ENCODE results near the gene GLT6D1.

Gene GLT6D1

GRCh38 chr9:135582966-135583687 lies 56.2 kb downstream of the GLT6D1 start:
- DNase-seq: no peak

- DNase-seq: no peak
Observed at GRCh38 chr9:135582541-135582940, 56.8 kb downstream of the GLT6D1 start.

GRCh38 chr9:135581636-135582426 lies 57.5 kb downstream of the GLT6D1 start:
- no peak for DNase-seq

- no peak for DNase-seq
Observed at GRCh38 chr9:135580664-135581380, 58.5 kb downstream of the GLT6D1 start.

DNA sequence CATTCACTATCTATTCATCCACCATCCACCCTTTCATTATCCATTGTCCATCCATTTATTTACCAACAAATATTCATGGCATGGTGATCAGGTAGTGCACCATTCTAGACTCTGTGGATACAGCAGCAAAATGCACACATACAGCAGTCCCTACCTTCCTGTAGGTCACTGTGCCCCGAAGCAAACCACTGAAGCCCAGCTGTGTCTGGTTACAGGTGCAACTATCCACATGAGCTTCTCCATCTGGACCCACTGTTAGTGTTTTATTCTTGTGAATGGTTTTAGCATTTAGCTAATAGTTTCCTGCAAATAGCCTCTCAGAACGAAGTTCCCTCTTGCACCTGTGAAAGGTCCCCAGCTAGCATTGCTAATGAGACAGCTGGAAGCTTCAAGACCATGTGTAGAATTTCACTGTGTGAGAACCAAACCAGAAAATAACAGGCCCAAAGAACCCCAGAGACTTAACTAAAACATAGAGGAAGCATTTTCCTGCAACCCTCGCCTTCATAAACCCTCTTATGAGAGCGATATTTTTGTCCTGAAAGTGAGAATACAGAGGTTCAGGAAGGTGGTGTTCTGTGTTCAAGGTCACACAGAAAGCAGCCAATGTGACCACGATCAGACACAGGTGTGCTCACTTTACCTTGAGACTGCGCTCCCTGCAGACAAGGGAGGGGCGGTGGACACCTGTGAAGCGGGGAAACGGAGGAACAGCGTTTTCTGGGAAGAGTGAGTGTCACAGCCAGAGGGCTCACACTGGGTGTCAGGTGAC lies 59.3 kb downstream of the GLT6D1 start:
- no peak for DNase-seq

DNA sequence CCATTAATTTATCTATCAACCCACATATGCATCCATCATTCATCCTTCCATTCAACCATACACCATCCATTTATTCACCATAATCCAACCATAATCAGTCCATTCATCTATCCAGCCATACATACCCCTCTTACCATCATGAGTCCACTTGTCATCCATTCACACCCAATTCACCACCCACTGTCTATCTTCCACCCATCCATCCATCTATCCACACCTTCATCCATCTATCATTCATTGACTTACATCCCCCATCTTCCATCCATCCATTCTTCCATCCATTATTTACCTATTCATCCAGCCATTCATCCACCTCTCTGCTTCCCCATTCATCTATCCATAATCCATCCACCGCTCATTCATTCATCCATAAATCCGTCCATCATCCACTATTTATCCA lies 60.0 kb downstream of the GLT6D1 start:
- no peak for DNase-seq

DNA sequence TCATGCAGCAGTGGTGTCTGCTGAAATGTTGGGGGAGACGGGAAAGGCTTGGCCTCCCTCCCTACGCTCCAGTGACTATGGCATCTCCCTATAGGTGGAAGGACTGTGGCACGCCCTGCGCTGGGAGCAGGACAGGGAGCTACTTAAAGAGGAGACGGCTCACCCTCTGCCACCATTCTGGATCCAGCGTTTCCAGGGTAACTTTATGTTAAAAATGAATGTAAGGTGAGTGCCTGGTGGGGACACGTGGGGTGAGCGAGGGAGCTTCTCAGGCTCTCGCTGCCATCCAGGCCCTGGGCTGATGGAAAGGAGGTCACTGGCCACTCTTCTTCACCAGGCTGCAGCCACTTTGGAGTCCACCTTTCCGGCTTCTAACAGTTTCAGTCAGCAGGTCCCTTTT lies 62.1 kb downstream of the GLT6D1 start:
- no peak for DNase-seq

- no peak for DNase-seq
Observed at GRCh38 chr9:135575995-135576631, 63.2 kb downstream of the GLT6D1 start.

GRCh38 chr9:135574943-135575342 lies 64.4 kb downstream of the GLT6D1 start:
- DNase-seq: no peak

DNA sequence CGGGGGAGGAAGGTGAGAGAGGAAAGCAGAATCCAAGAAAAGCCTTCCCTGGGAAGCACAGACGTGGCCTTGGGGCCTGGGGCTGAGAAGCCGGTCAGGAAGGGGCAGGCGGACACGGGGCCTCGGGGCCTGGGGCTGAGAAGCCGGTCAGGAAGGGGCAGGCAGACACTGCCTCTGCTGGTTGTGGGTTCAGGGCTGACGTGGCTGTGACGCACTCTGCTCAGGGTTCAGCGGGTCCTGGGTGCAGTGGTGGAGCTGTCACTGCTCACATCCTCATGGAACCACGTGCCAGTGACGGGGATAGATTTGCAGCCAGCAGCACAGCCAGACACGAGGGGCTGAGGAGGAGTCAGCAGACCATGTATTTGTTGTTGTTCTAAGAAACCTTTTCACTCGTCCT lies 65.0 kb downstream of the GLT6D1 start:
- no peak for DNase-seq
